Subcutaneous abdominal adipose tissue (tissue), 5 donors: ENCODE data around the gene CFAP251.
"Not testable (repeated sequence)": the region's sequence is repeated elsewhere in the genome, so short reads cannot be mapped to it uniquely, and the experiment has no call there.

Experiments
- H3K27ac ChIP-seq: one replicate; pipeline ENCODE4 v1.7.0; 2013; ENCODE audit warnings: low read depth, mild to moderate bottlenecking, inconsistent platforms, low read length, moderate library complexity
- H3K27me3 ChIP-seq, 5 donors: one replicate each; pipeline ENCODE4 v1.7.0; 2013; ENCODE audit warnings: low read length in 5 of 5, inconsistent platforms in 1 of 5; ENCODE audit not compliant: control insufficient read depth in 5 of 5, insufficient read depth in 4 of 5
- H3K36me3 ChIP-seq, 5 donors: one replicate each; pipeline ENCODE4 v1.7.0; 2013; ENCODE audit warnings: low read length in 5 of 5; ENCODE audit not compliant: control insufficient read depth in 5 of 5, insufficient read depth in 5 of 5
- H3K4me1 ChIP-seq, 5 donors: one replicate each; pipeline ENCODE4 v1.7.0; 2013; ENCODE audit warnings: low read length in 5 of 5, mild to moderate bottlenecking in 3 of 5, moderate library complexity in 1 of 5; ENCODE audit not compliant: control insufficient read depth in 5 of 5, insufficient read depth in 5 of 5
- H3K4me3 ChIP-seq, 5 donors: one replicate each; pipeline ENCODE4 v1.7.0; 2013; ENCODE audit warnings: low read length in 5 of 5, low read depth in 1 of 5
- H3K9ac ChIP-seq, 5 donors: one replicate each; pipeline ENCODE4 v1.7.0; 2013; ENCODE audit warnings: low read length in 5 of 5, mild to moderate bottlenecking in 4 of 5, moderate library complexity in 3 of 5
- H3K9me3 ChIP-seq, 5 donors: one replicate each; pipeline ENCODE4 v1.7.0; 2013; ENCODE audit warnings: low read length in 5 of 5; ENCODE audit not compliant: control insufficient read depth in 5 of 5
- donor health status: healthy.
- donor health status: healthy.
- donor health status: healthy.
- donor health status: healthy.
- donor health status: healthy.

CFAP251 gene

DNA sequence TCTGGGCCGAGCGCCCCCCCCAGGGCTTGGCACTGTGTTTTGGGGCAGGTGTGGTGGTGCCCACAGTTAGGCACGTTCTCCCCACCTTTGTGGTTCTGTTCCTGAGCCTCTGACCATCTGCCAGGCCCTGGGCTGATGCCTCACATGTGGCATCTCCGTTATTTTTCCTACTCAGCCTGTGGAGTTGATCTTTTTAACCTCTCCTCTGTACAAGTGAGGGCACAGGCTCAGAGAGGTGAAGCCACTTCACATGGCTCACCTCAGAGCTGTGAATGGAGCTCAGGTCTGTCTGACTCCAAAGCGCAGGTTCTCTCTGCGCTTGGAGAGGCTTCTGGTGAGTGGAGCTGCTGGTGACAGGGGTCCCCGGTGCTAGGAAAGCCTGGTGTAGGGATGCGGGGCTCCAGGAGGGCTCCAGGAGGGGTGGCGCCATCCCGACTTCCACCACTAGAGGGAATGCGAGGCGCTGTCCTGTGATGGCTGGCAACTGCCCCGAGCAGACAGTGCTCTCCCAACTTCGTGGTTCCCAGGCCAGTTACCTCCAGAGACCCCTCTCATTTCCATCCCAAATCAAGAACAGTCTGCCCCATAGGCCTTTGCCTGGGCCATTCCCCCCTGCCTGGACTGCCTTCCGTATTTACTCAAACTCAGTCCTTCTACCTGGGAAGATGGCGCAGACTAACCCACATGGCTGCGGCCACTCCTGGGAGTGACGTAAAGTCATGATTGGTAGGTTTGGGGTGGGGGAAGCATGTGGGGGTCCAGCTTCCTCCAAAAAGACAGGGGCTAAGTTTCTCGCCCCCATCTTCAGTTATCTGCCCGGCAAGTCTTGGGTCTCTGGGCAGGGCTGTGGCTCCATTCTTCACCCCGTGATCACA, 113.2 kb downstream of the CFAP251 start:
- H3K4me3 ChIP-seq, result no peak overlapping the region
- H3K27me3 ChIP-seq, result no peaks in the 10 kb centered on the region
- no peaks in the 10 kb centered on the region for H3K9me3 ChIP-seq
- H3K4me1 ChIP-seq, result peaks cover 0 to 27% (median 12%) of the 10 kb centered on the region in 5 donors
- H3K9ac ChIP-seq, result no peak overlapping the region
- peaks cover 0 to 12% (median 11%) of the 10 kb centered on the region in 5 donors for H3K36me3 ChIP-seq
- no peak overlapping the region for H3K27ac ChIP-seq

DNA sequence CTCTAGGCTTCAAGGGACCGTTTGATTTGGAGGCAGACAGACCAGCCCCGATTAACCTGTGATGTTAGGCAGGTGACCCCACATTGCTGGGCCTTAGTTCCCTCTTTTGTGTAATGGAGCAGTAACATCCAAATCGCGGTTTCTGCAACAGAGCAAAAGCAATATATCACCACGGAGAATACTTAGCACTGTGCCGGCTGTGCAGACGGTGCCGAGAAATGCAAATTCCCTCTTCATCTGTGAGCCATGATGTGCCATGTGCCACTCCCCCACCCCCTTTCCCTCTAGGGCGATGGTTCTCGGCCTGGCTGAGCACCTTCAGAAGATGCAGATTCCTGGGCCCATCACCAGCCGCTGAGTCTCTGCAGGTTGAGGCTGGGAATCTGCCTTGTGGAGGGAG, 114.2 kb downstream of the CFAP251 start:
- H3K27ac ChIP-seq, result no peak overlapping the region
- no peak overlapping the region for H3K9ac ChIP-seq
- no peaks in the 10 kb centered on the region for H3K27me3 ChIP-seq
- H3K36me3 ChIP-seq, result peaks cover 0 to 17% (median 11%) of the 10 kb centered on the region in 5 donors
- no peak overlapping the region for H3K4me3 ChIP-seq
- H3K9me3 ChIP-seq, result no peaks in the 10 kb centered on the region
- peaks cover 0 to 26% (median 12%) of the 10 kb centered on the region in 5 donors for H3K4me1 ChIP-seq

GRCh38 chr12:122035292-122035691, 116.9 kb downstream of the CFAP251 start:
- Histone ChIP-seq H3K27ac (no peak overlapping the region), H3K4me3 (no peak overlapping the region), H3K27me3 (no peaks in the 10 kb centered on the region), H3K36me3 (peaks cover 0 to 17% (median 11%) of the 10 kb centered on the region in 5 donors), H3K9ac (no peak overlapping the region), H3K9me3 (no peaks in the 10 kb centered on the region), H3K4me1 (peaks cover 0 to 9% (median 0%) of the 10 kb centered on the region in 5 donors)

- H3K4me1 ChIP-seq, result peaks cover 0 to 9% (median 0%) of the 10 kb centered on the region in 5 donors
- no peak overlapping the region for H3K27ac ChIP-seq
- H3K4me3 ChIP-seq, result no peak overlapping the region
- H3K36me3 ChIP-seq, result peaks cover 0 to 21% (median 11%) of the 10 kb centered on the region in 5 donors
- H3K9ac ChIP-seq, result no peak overlapping the region
- no peaks in the 10 kb centered on the region for H3K9me3 ChIP-seq
- H3K27me3 ChIP-seq, result no peaks in the 10 kb centered on the region
Measured at GRCh38 chr12:122036153-122036552, 117.8 kb downstream of the CFAP251 start.

DNA sequence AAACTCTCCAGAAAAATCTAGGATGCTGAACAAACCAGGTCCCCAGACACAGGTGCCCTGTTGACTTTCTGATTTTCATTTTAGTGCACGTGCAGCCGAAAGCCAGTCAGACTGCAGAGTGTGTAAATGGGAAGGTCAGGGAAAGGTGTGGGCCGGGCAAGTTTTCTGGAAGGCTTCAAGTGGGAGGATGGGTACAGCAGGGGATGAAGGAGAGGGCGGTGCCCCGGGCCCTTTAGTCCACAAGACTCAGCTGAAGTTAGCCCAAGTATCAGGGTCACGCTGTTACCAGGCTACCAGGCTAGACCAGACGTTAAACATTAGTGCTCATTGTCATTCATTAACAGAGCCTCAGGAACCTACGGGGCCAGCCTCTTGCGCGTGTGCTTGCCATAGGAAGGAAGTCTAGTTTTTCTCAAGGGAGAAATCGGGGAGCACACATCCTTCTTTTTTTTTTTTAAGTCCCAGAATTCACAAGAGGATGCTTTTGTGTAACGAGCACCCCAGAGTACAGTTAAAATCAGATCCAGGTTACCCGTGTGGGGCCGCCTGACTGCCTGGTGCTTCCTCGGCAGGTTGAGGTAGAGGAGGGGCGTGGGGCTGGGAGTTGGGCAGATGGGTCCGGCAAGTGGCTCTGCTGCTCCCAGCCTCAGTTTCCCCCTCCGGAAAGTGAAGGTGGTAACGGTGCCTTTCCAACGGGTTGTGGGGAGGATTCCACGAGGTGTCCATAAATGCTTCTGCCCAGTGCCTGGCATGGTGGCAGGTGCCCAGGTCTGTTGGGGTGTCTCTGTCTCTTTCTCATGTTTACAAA, 122.4 kb downstream of the CFAP251 start:
- H3K27ac ChIP-seq, result no peak overlapping the region
- H3K4me1 ChIP-seq, result no peaks in the 10 kb centered on the region
- no peaks in the 10 kb centered on the region for H3K9me3 ChIP-seq
- H3K9ac ChIP-seq, result no peak overlapping the region
- peaks cover 0 to 27% (median 10%) of the 10 kb centered on the region in 5 donors for H3K36me3 ChIP-seq
- no peak overlapping the region for H3K4me3 ChIP-seq
- no peaks in the 10 kb centered on the region for H3K27me3 ChIP-seq

- not testable (repeated sequence) for H3K27me3 ChIP-seq, H3K27ac ChIP-seq, H3K9me3 ChIP-seq, H3K4me3 ChIP-seq, H3K9ac ChIP-seq, H3K4me1 ChIP-seq
- peaks cover 0 to 28% (median 12%) of the 10 kb centered on the region in 5 donors for H3K36me3 ChIP-seq
Measured at GRCh38 chr12:122041458-122041857, 123.1 kb downstream of the CFAP251 start.

- Histone ChIP-seq H3K9ac (no peak overlapping the region), H3K27ac (no peak overlapping the region), H3K27me3 (no peaks in the 10 kb centered on the region), H3K4me1 (no peaks in the 10 kb centered on the region), H3K4me3 (no peak overlapping the region), H3K9me3 (no peaks in the 10 kb centered on the region), H3K36me3 (peaks cover 0 to 24% (median 12%) of the 10 kb centered on the region in 5 donors)
Measured at GRCh38 chr12:122042910-122043309, 124.5 kb downstream of the CFAP251 start.

DNA sequence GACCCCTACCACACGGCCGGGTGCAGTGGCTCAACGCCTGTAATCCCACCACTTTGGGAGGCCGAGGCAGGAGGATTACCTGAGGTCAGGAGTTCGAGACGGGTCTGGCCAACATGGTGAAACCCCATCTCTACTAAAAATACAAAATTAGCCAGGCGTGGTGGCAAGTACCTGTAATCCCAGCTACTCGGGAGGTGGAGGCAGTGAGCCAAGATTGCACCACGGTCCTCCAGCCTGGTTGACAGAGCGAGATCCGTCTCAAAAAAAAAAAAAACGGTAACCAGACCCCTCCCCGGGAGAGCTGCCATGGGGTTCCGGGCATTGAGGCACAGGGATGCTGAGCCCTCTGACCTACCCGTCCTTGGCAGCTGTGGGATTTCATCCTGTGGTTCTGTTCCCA, 125.1 kb downstream of the CFAP251 start:
- no peak overlapping the region for H3K9ac ChIP-seq
- no peaks in the 10 kb centered on the region for H3K27me3 ChIP-seq
- peaks cover 0 to 24% (median 12%) of the 10 kb centered on the region in 5 donors for H3K36me3 ChIP-seq
- no peaks in the 10 kb centered on the region for H3K4me1 ChIP-seq
- H3K27ac ChIP-seq, result no peak overlapping the region
- H3K4me3 ChIP-seq, result no peak overlapping the region
- H3K9me3 ChIP-seq, result no peaks in the 10 kb centered on the region

- H3K9ac ChIP-seq, result no peak overlapping the region
- H3K4me3 ChIP-seq, result no peak overlapping the region
- peaks cover 0 to 24% (median 12%) of the 10 kb centered on the region in 5 donors for H3K36me3 ChIP-seq
- no peaks in the 10 kb centered on the region for H3K4me1 ChIP-seq
- no peak overlapping the region for H3K27ac ChIP-seq
- no peaks in the 10 kb centered on the region for H3K9me3 ChIP-seq
- H3K27me3 ChIP-seq, result no peaks in the 10 kb centered on the region
Measured at GRCh38 chr12:122045262-122045661, 126.9 kb downstream of the CFAP251 start.

GRCh38 chr12:122046145-122046544, 127.8 kb downstream of the CFAP251 start:
- Histone ChIP-seq H3K36me3 (peaks cover 0 to 21% (median 12%) of the 10 kb centered on the region in 5 donors), H3K4me1 (peaks cover 0 to 6% (median 5%) of the 10 kb centered on the region in 5 donors), H3K27ac (no peak overlapping the region), H3K9me3 (no peaks in the 10 kb centered on the region), H3K4me3 (no peak overlapping the region), H3K27me3 (no peaks in the 10 kb centered on the region), H3K9ac (no peak overlapping the region)
